Nephron (organoid): Measurements from ENCODE around the gene ARNT2.

ENCODE experiments used
- H3K27ac Mint-ChIP-seq, 3 experiments: 2 replicates each; pipeline ENCODE4 v1.8.0; 2020; ENCODE audit warnings: mixed read lengths in 3 of 3, mild to moderate bottlenecking in 2 of 3, moderate library complexity in 1 of 3
- H3K27me3 Mint-ChIP-seq: 2 replicates; pipeline ENCODE4 v1.8.0; 2021; ENCODE audit warnings: low read depth, mild to moderate bottlenecking, moderate library complexity, mixed read lengths
- H3K36me3 Mint-ChIP-seq: 2 replicates; pipeline ENCODE4 v1.8.0; 2020; ENCODE audit warnings: low read depth, mixed read lengths
- H3K4me1 Mint-ChIP-seq: 2 replicates; pipeline ENCODE4 v1.8.0; 2020; ENCODE audit warnings: mixed read lengths
- H3K4me3 Mint-ChIP-seq, 3 experiments: 2 replicates each; pipeline ENCODE4 v1.8.0; 2020; ENCODE audit warnings: mild to moderate bottlenecking in 3 of 3, mixed read lengths in 3 of 3, moderate library complexity in 2 of 3
- H3K9me3 Mint-ChIP-seq: 2 replicates; pipeline ENCODE4 v1.8.0; 2020; ENCODE audit warnings: mixed read lengths
- TF ChIP-seq, protein P1 (sequence below), 3 experiments: fragments of 200-600 bp; sonication (generic); IDR thresholded peaks; one replicate each; pipeline ENCODE4 v1.5.0; 2021; ENCODE audit warnings: antibody characterized with exemption in 3 of 3; ENCODE audit not compliant: unreplicated experiment in 3 of 3

Gene ARNT2

DNA sequence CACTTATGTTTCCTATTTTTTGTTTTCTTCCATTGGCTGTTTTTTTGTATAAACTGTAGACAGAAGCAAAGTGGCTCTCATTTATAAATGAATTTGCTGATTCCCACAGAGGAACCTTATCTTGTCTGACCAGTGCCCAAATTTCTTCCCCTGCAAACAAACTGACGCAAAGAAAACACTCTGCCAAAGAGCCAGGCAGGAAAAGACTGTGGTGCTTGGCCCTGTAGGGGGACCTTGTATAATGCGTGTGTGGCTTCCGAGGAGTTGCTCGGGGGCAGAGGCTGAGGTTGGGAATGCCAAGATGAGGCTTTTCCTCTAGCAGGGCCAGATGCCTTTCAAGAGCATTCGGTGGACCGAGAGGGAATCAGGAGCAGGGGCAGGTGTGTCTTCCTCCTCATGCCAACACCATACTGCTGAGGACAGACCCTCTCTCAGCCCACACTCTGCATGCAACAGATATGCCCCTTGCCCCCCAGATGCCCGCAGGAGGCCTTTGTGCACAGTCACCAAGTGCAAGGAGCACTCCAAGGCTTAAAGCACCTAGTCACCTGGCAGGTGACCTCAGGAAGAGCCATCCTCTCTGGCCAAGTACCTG is 186.7 kb downstream of the ARNT2 start:
- Mint-ChIP-seq H3K4me1 (no peaks in the 10 kb centered on the region), H3K9me3 (no peaks in the 10 kb centered on the region), H3K36me3 (peaks cover 50% of the 10 kb centered on the region), H3K27me3 (no peaks in the 10 kb centered on the region), H3K27ac (no peak overlapping the region), H3K4me3 (no peak overlapping the region)
- TF ChIP-seq, protein P1, sequence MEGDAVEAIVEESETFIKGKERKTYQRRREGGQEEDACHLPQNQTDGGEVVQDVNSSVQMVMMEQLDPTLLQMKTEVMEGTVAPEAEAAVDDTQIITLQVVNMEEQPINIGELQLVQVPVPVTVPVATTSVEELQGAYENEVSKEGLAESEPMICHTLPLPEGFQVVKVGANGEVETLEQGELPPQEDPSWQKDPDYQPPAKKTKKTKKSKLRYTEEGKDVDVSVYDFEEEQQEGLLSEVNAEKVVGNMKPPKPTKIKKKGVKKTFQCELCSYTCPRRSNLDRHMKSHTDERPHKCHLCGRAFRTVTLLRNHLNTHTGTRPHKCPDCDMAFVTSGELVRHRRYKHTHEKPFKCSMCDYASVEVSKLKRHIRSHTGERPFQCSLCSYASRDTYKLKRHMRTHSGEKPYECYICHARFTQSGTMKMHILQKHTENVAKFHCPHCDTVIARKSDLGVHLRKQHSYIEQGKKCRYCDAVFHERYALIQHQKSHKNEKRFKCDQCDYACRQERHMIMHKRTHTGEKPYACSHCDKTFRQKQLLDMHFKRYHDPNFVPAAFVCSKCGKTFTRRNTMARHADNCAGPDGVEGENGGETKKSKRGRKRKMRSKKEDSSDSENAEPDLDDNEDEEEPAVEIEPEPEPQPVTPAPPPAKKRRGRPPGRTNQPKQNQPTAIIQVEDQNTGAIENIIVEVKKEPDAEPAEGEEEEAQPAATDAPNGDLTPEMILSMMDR (IDR thresholded peaks at IDR 0.05; ENCODE audit: unreplicated experiment in 3 of 3) = no peak

DNA sequence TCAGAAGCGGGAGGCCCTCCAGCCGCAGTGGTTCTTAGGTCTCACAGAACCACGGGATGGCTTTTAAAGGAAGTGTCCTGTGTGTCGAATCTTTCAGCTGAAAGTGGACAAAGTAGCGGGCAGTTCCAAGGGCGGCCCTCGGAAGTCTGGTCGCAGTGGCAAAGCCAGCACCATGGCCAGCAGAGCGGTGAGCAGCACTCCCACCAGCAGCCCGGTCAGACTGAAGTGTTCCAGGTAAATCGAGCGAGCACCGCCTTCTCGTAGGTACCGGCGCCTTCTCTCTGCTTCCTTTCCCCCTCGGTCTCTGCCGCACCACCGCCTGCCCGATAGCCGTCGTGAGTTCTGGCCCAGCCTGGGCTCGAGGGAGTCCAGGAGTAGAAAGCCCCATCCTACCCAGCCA is 187.3 kb downstream of the ARNT2 start:
- Mint-ChIP-seq H3K36me3 (peaks cover 51% of the 10 kb centered on the region), H3K4me3 (no peak overlapping the region), H3K27ac (no peak overlapping the region), H3K4me1 (no peaks in the 10 kb centered on the region), H3K9me3 (no peaks in the 10 kb centered on the region), H3K27me3 (no peaks in the 10 kb centered on the region)
- TF ChIP-seq, protein P1 (IDR thresholded peaks at IDR 0.05; ENCODE audit: unreplicated experiment in 3 of 3) = no peak

DNA sequence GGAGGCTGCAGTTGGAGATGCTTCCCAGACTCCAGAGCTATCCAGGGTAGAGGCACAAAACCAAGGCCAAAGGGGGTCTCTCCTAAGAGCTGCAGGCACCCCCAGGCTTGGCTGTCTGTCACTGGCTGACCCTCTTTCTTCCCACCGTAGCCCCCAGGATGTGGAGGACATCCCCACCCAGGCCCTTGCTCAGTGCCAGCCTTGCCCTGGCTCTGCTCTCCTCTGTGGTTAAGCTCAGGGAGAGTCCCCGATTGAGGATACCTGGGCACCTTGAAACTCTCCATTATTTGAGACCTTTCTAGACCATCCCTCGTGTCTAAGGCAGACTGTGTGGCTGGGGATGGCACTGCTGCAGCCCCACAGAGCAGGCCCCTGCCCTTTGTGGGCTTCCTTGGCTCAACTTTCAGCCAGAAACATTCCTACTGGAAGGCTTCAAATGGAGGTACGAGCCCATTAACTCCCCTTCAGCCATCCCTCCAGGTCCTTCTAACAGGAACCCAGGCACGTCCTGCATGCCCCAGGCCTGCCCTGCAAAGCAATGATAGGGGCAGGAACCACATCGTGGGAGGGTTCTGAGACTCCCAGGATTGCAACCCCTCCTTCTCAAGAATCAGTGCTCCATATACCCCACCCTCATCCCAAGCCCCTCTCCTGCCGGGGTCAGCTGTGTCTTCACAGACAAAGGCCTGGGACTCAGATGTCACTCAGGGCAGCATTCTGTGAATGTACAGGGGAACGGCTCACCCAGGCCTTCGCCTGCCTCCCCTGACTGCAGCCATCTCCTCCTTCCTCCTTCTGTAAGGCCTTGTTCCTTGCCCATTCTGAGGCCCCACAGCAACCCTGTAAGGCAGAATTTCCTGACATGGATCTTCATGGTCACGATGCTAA is 188.0 kb downstream of the ARNT2 start:
- H3K4me3 Mint-ChIP-seq = no peak overlapping the region
- H3K9me3 Mint-ChIP-seq = no peaks in the 10 kb centered on the region
- H3K27ac Mint-ChIP-seq = no peak overlapping the region
- peaks cover 56% of the 10 kb centered on the region for H3K36me3 Mint-ChIP-seq
- H3K4me1 Mint-ChIP-seq = no peaks in the 10 kb centered on the region
- TF ChIP-seq, protein P1 (IDR thresholded peaks at IDR 0.05; ENCODE audit: unreplicated experiment in 3 of 3) = no peak
- no peaks in the 10 kb centered on the region for H3K27me3 Mint-ChIP-seq

DNA sequence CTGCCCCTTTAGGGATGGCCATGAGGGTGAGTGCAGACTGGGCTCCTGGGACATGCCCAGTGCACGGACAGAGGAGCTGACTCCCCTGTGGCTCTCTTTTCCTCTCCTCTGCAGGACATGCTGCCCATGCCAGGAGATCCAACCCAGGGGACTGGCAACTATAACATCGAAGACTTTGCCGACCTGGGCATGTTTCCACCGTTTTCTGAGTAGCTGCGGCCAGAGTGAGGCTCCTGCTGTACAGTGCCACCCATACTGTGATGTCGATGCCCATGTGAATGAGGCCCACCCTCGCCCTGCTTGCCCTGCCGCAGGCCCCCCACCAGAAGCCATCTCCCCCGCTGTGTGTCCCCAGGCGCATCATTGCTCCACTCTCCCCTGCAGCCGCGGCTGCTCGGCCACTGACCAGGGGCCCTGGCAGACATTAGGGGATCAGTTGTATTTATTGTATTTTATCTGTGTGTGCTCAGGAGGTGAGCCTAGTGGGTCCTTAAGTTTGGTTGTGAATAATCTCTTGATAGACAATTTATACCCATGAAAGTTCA is 189.4 kb downstream of the ARNT2 start:
- no peaks in the 10 kb centered on the region for H3K4me1 Mint-ChIP-seq
- TF ChIP-seq, protein P1 (IDR thresholded peaks at IDR 0.05; ENCODE audit: unreplicated experiment in 3 of 3) = no peak
- H3K4me3 Mint-ChIP-seq = no peak overlapping the region
- no peak overlapping the region for H3K27ac Mint-ChIP-seq
- H3K9me3 Mint-ChIP-seq = no peaks in the 10 kb centered on the region
- no peaks in the 10 kb centered on the region for H3K27me3 Mint-ChIP-seq
- H3K36me3 Mint-ChIP-seq = peaks cover 50% of the 10 kb centered on the region

DNA sequence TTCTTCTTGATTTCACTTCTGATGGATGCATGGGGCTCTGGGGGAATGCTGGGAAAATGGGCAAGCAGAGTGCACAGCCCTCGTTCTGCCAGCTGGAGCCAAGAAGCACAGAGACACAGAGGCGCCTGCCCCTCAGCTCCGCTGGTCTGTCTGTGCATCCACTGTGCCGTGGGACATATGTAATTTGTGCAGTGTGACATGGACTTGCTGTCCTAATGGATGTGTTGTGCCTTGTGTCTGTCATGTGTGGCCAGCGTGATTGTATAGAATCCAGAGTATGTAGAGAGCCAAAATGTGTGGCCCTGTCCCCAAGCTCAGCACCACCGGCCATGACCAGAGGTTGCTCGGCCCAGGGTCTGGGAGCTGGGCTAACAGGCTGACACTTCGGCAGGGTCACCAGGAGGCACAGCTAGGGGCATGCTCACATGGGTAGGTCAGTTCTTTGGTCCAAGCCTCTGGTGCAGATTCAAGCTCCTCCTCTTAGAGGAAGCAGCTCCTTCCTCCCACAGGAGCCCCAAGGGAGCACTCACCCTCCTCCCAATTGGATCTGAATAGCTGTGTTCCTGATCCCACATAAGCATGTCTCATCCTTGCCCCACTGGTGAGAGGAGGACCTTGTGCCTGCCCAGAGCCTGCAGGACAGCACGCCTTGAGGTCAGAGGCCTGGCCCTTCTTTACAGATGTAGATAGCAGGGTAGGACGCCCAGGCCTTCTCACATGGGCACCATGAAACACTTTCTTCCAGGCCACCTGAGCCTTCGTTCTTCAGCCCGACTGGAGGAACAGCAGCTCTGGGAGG is 190.1 kb downstream of the ARNT2 start:
- no peak overlapping the region for H3K4me3 Mint-ChIP-seq
- H3K36me3 Mint-ChIP-seq = peaks cover 51% of the 10 kb centered on the region
- TF ChIP-seq, protein P1 (IDR thresholded peaks at IDR 0.05; ENCODE audit: unreplicated experiment in 3 of 3) = no peak
- no peaks in the 10 kb centered on the region for H3K9me3 Mint-ChIP-seq
- H3K27me3 Mint-ChIP-seq = no peaks in the 10 kb centered on the region
- no peak overlapping the region for H3K27ac Mint-ChIP-seq
- no peaks in the 10 kb centered on the region for H3K4me1 Mint-ChIP-seq
